Aorta (tissue), 5 donors: ENCODE data around the gene MALT1. TPM values are rescaled to one million over a fixed set of nuclear protein-coding genes. Genes with fewer than 3 reads are reported as not detected.
"Not testable (repeated sequence)": the region's sequence is repeated elsewhere in the genome, so short reads cannot be mapped to it uniquely, and the experiment has no call there.

Experiments
- ATAC-seq: fragments of 200-7000 bp; cut with Tn5 transposase; one replicate; pipeline ENCODE4 v1.9.1; 2022; ENCODE audit warnings: moderate library complexity; ENCODE audit not compliant: low FRiP score
- DNase-seq, 2 donors: peaks; one replicate each; pipeline ENCODE4 v3.0.0-alpha.2; 2020
- H3K27ac ChIP-seq, 2 donors: one replicate each; pipeline ENCODE4 v1.5.1; 2013; ENCODE audit warnings: low read length in 2 of 2, mild to moderate bottlenecking in 2 of 2, moderate library complexity in 2 of 2, control low read depth in 1 of 2, inconsistent platforms in 1 of 2, low read depth in 1 of 2
- H3K27me3 ChIP-seq, 2 donors: one replicate each; pipeline ENCODE4 v1.6.1; 2013; ENCODE audit warnings: control low read depth in 1 of 2, low read length in 1 of 2, mild to moderate bottlenecking in 1 of 2, moderate library complexity in 1 of 2; ENCODE audit not compliant: insufficient read depth in 2 of 2, control insufficient read depth in 1 of 2
- H3K36me3 ChIP-seq, 2 donors: one replicate each; pipeline ENCODE4 v1.6.1; 2013; ENCODE audit warnings: control low read depth in 1 of 2, low read length in 1 of 2, mild to moderate bottlenecking in 1 of 2; ENCODE audit not compliant: insufficient read depth in 2 of 2, control insufficient read depth in 1 of 2
- H3K4me1 ChIP-seq, 2 donors: one replicate each; pipeline ENCODE4 v1.6.1; 2013; ENCODE audit warnings: low read length in 2 of 2, control low read depth in 1 of 2, mild to moderate bottlenecking in 1 of 2, moderate library complexity in 1 of 2; ENCODE audit not compliant: insufficient read depth in 2 of 2, control insufficient read depth in 1 of 2
- H3K4me3 ChIP-seq, 2 donors: one replicate each; pipeline ENCODE4 v1.5.1; 2013; ENCODE audit warnings: low read length in 2 of 2, control low read depth in 1 of 2, mild to moderate bottlenecking in 1 of 2
- H3K9me3 ChIP-seq: one replicate; pipeline ENCODE4 v1.6.1; 2013; ENCODE audit warnings: mild to moderate bottlenecking, low read length; ENCODE audit not compliant: control insufficient read depth
- WGBS, 2 donors: extraction: QIAGEN DNeasy Blood & Tissue Kit; methylation state at CpG; one replicate each; pipeline ENCODE4 v1.1.7; 2013; 5-methylcytosine and 5-hydroxymethylcytosine counted together
- intact Hi-C, 2 donors: fragments of 100-400 bp; cut with DNase I; formaldehyde crosslinking; loops; one replicate each; pipeline versions ENCODE4 v1.14.2 to v1.15.0; 2022
- polyA plus RNA-seq, 2 donors: library from polyadenylated mRNA; stranded (reverse); fragments of 200-250 nt; gene quantifications; one replicate each; pipeline ENCODE4 v1.2.3, GENCODE V29; 2013
- total RNA-seq, 2 donors: library from RNA; stranded (reverse); fragmentation: NEBNext Ultra II Directional; extraction: Animal tissue kit (Norgen Biotek cat#: 25700); gene quantifications; one replicate each; pipeline ENCODE4 v1.2.1, GENCODE V29; 2021
- donor health status: healthy with polysubstance abuse.
- donor health status: Bipolar disorder and iron deficiency.
- donor health status: DM: no; HTN: no; CAD: no.
- donor health status: DM: no; HTN: no; CAD: no.
- donor health status: DM: yes; HTN: yes; CAD: no.

Gene MALT1
- total and polyA plus RNA-seq, 4 donors: 3.0 to 27.4 (median 13.7) TPM

DNA sequence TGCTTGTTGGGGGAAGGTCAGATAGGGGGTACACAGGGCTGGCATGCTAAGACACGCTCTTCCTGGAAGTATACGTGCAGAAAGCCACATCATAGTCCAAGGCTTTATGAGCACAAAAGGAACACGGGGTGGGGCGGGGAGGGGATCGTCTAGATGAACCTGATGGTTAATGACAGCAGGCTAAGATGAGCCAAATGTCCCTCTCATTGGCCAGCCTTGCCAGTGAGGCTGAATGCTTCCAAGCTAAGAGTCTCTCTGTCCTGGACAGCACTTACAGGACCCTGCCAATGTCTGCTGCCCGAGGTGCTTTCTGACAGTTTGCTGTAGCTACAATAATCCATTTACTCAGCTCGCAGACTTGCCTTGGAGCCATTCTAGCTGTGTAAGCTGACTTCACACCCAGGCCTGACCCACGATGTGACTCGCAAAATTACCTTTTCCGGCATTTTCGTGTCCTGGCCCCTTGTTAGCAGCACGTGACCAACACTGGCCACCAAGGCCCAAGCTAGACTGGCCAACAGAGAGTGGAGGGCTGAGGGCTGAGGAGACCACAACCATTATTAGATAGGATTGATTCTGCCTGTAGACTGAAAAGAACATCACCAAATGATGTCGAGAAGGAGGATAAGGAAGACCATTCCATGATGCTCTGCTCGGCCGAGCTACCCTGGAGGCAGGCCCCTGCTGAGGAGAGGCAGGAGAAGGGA, 84.2 kb downstream of the MALT1 start:
- no peaks in the 10 kb centered on the region for H3K27me3 ChIP-seq
- WGBS, 2 donors: 84 to 85% methylated on average over 15 of the region's 15 CpGs
- H3K4me3 ChIP-seq: no peak overlapping the region
- H3K9me3 ChIP-seq: no peaks in the 10 kb centered on the region
- DNase-seq (no peak), ATAC-seq (peak; percentile 19)
- no peak overlapping the region for H3K27ac ChIP-seq
- H3K36me3 ChIP-seq: no peaks in the 10 kb centered on the region
- intact Hi-C loops: no loop called here
- no peaks in the 10 kb centered on the region for H3K4me1 ChIP-seq

DNA sequence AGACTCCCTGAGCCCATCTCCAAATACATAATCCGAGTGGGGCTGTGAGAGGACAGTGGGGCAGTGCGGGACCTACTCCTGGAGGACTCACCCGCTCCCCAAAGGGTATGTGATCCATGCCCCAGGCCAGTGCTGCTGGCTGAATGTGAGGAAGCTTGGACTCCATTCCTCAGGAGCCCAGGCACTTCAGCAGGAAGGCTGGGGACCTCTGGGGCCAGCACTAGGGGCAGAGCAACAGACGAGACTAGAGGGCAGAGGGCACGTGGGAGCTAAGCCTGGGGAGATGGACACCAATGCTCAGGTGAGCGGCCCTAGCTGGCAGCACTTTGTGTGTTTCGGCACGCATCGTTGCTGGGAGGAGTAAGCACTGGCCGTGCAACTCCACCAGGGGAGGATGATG, 84.9 kb downstream of the MALT1 start:
- Histone ChIP-seq H3K27ac (no peak overlapping the region), H3K4me1 (no peaks in the 10 kb centered on the region), H3K36me3 (no peaks in the 10 kb centered on the region), H3K9me3 (no peaks in the 10 kb centered on the region), H3K4me3 (no peak overlapping the region), H3K27me3 (no peaks in the 10 kb centered on the region)
- no peak for DNase-seq
- 91 to 92% methylated on average over 9 to 10 of the region's 10 CpGs for WGBS, 2 donors
- intact Hi-C loops: no loop called here
- no peak for ATAC-seq

DNA sequence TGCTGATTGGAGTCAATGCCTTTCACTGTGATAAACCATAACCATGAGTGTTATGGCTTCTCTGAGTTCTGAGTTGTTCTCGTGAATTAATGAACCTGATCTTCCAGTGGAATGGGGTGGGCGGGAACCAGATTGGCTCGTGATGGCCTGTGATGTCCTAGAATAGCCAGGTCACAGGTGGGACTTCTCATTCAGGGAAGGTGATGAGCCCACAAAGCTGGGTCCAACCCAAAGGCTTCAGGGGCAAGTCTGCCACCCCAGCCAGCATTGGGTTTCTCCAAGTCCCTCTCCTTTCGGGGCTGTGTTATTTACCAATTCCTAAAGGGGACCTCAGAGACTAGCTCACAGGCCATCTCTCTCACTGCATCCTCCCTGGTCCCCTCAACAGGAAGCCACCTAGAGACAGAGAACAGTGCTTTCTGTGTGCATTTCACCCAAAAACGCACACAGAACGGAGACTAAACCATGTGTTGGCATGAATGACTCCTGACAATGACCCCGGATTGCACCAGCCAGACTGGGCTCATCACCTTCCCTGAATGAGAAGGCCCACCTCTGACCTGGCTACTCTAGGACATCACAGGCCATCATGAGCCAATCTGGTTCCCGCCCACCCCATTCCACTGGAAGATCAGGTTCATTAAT, 85.5 kb downstream of the MALT1 start:
- Histone ChIP-seq H3K9me3 (no peaks in the 10 kb centered on the region), H3K27ac (no peak overlapping the region), H3K27me3 (no peaks in the 10 kb centered on the region), H3K36me3 (no peaks in the 10 kb centered on the region), H3K4me3 (no peak overlapping the region), H3K4me1 (no peaks in the 10 kb centered on the region)
- intact Hi-C loops: no loop called here
- DNase-seq: no peak
- no peak for ATAC-seq
- WGBS, 2 donors: 90 to 91% methylated on average over 8 of the region's 8 CpGs

DNA sequence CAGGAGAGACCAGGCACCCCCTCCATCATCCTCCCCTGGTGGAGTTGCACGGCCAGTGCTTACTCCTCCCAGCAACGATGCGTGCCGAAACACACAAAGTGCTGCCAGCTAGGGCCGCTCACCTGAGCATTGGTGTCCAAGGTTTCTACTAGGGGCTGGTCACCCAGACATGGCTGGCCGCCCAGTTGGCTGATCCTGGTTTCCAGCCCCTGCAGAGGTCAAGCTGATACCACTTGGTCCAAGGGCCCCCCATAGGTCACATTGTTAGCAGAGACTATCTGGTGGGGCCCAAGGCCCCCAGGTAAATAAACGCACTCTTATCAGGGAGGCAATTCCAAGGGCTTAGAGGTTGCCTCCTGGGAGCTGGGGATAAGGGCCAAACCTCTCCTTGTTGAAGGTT, 86.1 kb downstream of the MALT1 start:
- DNase-seq, H3K27me3 ChIP-seq, intact Hi-C loops, H3K9me3 ChIP-seq, H3K27ac ChIP-seq, ATAC-seq, H3K4me1 ChIP-seq, H3K4me3 ChIP-seq, H3K36me3 ChIP-seq: not testable (repeated sequence)
- 92 to 94% methylated on average over 6 to 7 of the region's 7 CpGs for WGBS, 2 donors

DNA sequence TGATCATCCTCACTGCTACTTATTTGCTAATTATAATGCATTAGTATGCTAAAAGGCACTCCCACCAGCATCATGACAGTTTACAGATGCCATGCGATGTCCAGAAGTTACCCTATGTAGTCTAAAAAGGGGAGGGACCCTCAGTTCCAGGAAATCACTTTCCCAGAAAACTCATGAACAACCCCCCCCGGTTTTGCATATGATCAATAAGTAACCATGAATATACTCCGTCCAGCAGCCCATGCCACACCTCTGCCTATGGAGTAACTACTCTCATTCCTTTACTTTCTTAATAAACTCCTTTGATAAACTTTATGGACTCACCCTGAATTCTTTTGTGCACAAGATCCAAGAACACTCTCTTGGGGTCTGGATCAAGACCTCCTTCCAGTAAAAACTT, 86.8 kb downstream of the MALT1 start:
- H3K4me3 ChIP-seq: no peak overlapping the region
- no peaks in the 10 kb centered on the region for H3K36me3 ChIP-seq
- intact Hi-C loops: no loop called here
- WGBS, 2 donors: 79 to 85% methylated on average over 3 of the region's 3 CpGs
- no peak overlapping the region for H3K27ac ChIP-seq
- ATAC-seq (no peak), DNase-seq (no peak)
- H3K9me3 ChIP-seq: no peaks in the 10 kb centered on the region
- H3K27me3 ChIP-seq: no peaks in the 10 kb centered on the region
- H3K4me1 ChIP-seq: no peaks in the 10 kb centered on the region

DNA sequence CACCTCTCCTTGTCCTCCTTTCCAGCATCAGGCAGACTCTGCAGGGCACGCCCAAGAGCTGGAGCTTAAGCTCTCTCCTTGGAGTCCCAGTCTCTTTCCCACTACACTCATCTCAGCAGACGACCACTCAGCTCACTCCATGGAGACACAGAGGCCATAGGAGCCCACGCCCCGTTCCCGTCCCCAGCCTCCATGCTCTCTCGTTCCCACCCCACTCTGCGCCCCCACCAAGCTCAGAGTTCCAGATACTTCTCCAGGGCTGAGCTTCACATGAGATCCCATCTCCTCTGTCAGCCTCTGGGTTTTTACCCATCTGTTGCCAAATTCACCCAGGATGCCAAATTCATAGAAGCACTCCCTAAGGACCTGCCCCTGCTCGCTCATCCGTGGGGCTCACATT, 87.3 kb downstream of the MALT1 start:
- no peaks in the 10 kb centered on the region for H3K36me3 ChIP-seq
- no peak for DNase-seq
- H3K27ac ChIP-seq: no peak overlapping the region
- H3K4me1 ChIP-seq: no peaks in the 10 kb centered on the region
- H3K4me3 ChIP-seq: no peak overlapping the region
- 80 to 86% methylated on average over 9 of the region's 9 CpGs for WGBS, 2 donors
- H3K27me3 ChIP-seq: no peaks in the 10 kb centered on the region
- no peaks in the 10 kb centered on the region for H3K9me3 ChIP-seq
- no peak for ATAC-seq
- intact Hi-C loops: no loop called here

DNA sequence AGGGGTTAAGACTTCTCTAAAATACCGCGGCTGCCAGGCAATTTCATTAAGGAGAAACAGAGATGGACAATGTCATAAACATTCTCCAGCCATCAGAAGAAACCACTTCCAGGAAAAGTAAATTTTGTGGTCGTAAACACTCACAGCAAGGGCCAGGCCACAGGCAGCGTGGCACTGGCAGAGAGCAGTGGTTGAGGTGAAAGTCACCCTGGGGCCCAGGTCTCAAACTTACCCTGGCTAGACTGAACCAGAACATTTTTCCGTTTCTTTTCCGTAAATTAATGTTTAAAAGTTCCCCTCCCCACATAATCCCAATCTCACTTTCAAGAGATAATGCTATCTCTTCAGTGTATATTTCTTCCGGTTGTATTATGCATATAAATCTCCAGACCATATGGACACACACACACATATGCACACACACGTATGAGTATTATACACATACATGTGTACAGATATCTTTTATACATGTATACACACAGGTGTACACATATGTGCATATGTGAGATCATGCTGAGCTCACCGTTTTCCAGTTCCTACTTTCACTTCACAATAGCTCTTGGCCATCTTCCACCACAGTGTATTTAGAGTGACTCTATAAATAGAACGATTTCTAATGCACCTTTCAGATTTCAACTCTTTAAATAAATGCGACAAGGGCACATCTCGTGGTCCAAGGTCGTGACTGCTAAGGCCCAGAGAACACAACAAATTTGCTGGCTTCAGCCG, 90.1 kb downstream of the MALT1 start:
- Histone ChIP-seq H3K27ac (no peak overlapping the region), H3K27me3 (no peaks in the 10 kb centered on the region), H3K36me3 (no peaks in the 10 kb centered on the region), H3K4me1 (no peaks in the 10 kb centered on the region), H3K9me3 (no peaks in the 10 kb centered on the region), H3K4me3 (no peak overlapping the region)
- no peak for DNase-seq
- WGBS, 2 donors: 65 to 66% methylated on average over 14 of the region's 14 CpGs
- ATAC-seq: no peak
- intact Hi-C loops: loop anchor here in 1 of 2 donors (5.0 kb wide), 1 partner anchor 229 kb away; no protein-coding TSS in a partner anchor

DNA sequence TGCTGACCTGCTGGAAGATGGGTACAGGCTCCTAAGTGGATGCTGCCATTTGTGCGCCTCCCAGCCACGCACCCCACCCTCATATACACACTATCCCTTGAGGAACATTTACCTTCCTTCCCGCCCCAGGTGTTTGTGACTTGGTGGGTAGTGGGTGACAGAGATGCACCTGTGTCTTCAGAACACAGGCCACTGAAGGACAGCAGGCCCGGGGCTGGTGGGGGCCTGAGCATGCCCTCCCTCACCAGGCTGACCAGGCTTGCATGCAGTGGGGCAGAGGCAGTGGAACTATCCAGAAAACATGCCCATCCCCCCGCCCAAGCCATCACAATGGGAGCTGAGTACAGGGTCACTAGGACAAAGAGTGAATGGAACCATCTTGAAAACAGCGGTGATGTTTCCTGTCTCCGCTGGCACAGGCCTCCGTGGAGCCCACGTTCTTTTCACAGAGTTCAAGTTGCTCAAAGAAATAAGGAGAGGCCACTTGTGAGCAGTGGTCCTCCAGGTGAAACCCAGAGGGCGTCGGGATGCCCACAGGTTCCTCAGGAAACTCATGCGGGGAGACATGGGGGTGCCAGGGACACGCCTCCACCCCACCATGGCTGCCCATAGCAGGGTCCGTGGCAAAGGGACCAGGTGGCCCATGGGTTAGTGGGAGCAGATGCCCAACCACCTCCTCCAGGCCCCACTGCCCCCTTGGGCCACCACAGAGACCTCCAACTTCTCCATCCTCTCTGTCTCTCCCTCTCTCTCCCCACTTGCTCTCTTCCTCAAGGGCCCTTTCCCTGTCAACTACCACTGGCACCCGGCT, 90.9 kb downstream of the MALT1 start:
- H3K4me1 ChIP-seq: no peaks in the 10 kb centered on the region
- DNase-seq (no peak), ATAC-seq (peak; percentile 30)
- WGBS, 2 donors: 93% methylated on average over 15 of the region's 15 CpGs
- H3K36me3 ChIP-seq: no peaks in the 10 kb centered on the region
- no peak overlapping the region for H3K27ac ChIP-seq
- intact Hi-C loops: loop anchor here in 1 of 2 donors (5.0 kb wide), 1 partner anchor 230 kb away; no protein-coding TSS in a partner anchor
- no peak overlapping the region for H3K4me3 ChIP-seq
- H3K27me3 ChIP-seq: no peaks in the 10 kb centered on the region
- H3K9me3 ChIP-seq: no peaks in the 10 kb centered on the region
